Hematopoietic multipotent progenitor cell treated with erythropoietin and hydrocortisone succinate and interleukin-3 and kit ligand, for 15 days (in vitro differentiated cells): Measurements from ENCODE around the gene TMC4.
A peak's percentile ranks its signal among the peaks of the same experiment; 100 is the strongest.
"Not testable (repeated sequence)": the region's sequence is repeated elsewhere in the genome, so short reads cannot be mapped to it uniquely, and the experiment has no call there.

Source experiments
- DNase-seq: peaks from one replicate; pipeline ENCODE4 v3.0.0-alpha.2; 2015; ENCODE audit warnings: low spot score

Gene TMC4, protein sequence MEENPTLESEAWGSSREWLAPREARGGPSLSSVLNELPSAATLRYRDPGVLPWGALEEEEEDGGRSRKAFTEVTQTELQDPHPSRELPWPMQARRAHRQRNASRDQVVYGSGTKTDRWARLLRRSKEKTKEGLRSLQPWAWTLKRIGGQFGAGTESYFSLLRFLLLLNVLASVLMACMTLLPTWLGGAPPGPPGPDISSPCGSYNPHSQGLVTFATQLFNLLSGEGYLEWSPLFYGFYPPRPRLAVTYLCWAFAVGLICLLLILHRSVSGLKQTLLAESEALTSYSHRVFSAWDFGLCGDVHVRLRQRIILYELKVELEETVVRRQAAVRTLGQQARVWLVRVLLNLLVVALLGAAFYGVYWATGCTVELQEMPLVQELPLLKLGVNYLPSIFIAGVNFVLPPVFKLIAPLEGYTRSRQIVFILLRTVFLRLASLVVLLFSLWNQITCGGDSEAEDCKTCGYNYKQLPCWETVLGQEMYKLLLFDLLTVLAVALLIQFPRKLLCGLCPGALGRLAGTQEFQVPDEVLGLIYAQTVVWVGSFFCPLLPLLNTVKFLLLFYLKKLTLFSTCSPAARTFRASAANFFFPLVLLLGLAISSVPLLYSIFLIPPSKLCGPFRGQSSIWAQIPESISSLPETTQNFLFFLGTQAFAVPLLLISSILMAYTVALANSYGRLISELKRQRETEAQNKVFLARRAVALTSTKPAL

DNA sequence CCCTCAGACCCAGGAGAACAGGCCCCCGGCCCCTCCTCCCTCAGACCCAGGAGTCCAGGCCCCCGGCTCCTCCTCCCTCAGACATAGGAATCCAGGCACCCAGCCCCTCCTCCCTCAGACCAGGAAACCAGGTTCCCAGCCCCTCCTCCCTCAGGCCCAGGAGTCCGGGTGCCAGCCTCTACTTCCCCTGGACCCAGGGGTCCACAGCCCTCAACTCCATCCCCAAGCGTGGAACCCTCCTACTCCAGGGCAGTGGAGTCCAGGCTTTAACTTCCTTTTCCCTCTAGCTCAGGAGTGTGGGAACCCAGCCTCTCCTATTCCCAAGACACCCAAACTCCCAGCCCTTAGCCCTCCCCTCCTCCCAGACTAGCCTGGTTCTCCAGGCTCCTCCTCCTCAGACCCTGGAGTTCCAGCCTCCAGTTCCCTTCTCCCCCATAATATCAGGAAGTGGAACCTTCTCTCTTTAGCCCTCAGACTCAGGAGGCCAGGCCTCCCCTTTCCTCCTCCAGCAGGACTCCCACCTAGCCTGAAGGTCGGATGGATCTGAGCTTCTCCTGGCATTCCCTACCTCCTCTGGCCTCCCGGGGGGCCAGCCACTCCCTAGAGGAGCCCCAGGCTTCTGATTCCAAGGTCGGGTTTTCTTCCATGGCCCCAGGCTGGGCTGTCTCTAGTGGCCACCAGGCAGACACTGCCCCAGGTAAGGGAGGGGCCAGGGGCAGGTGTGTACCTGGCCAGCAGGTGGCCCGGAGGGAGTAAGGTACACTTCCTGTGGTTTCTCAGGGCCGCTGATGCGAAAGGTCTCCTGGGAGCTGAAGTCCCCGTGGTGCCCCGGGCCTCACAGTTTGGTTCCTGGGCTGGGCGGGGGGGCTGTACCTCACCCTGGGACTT lies at the start of gene TMC4:
TMC4 (minus strand) TSS at position 690 of the 888 bp plus-strand sequence; CDS start at position 647, 43 bp downstream.
- no peak for DNase-seq

DNA sequence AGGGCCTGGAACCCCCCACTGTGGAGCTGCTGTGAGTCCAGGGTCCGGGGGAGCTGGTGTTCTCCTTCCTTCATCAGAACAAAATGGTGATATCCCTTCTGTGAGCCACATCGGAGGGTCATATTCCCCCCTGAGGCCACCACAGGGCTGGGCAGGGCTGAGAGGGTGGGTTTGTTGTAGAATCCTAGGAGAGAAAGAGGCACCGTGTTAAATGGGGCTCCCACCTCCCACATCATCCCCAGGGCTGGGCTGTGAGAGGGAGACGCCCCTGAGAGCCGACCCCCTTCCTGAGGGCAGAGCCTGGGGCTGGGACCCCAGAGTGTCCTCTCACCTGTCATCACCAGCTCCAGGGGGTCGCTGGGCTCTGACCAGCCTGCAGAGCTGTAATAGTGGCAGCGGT lies 49.0 kb upstream of the TMC4 start:
- not testable (repeated sequence) for DNase-seq

DNA sequence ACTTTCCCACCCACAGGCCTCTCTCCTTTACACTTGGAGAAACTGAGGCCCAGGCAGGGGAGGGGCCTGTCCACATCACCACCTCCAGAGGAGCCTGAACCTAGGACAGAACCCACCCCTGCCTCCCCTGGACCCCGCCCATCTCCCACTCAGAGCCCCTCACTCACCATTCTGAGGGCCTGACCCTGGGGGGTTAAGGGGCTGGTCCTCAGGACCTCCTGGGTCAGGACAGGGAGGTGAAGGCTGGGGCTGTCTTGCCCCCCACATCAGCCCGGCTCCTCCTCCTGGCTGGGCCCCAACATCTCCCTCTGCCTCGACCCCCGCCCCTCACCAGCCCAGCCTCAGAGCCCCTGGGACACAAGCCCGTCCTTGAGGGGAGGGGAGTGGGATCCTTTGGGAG lies 46.7 kb upstream of the TMC4 start:
- not testable (repeated sequence) for DNase-seq

DNA sequence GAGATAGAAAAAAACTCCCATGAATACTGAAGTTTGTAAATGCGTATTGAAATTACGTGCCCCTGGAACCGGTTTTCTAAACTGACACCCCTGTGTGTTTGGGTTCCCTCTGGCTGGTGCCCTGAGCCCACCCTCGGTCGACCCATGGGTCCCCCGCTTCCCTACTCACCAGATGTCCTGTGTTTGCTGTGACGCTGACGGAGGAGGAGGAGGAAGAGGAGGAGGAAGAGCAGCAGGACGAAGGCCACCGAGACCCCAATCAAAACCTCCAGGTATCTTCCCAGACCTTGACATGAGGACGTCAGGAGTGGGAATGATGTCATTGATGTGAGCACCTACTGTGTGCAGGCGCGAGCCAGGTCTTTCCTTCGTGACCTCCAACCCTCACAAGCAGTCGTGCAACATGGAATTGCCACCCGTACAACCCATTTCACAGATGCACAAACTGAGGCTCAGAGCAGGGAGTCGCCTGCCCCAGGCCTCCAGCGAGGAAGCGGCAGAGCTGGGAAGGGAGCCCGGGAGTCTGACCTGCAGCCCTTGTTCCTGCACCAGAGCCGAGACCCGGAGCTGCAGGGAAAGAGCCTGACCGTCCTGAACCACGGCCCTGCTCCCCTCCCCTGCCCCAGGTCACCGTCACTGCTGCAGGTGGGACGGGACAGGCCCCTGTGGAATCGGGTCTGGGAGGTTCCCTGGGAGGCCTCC lies 46.2 kb upstream of the TMC4 start:
- DNase-seq = no peak

DNA sequence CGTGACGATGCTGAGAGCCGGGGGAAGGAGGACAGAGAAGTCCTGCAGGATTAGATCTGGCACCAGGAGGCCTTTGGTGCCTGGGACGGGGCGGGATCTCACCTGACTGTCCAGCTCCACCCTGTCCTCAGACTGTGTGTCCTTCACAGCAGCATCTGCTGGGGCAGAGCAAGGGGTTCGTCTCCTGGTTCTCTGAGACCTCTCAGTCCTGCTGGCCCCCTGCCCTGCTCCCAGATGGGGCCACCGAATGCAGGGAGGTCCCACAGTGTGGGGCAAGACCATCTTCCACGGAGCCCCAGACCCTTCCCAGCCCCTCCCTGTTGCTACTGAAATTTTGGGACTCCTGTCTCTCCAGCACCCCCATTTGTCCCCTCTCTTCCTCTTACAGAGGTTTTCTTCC lies 45.3 kb upstream of the TMC4 start:
- DNase-seq = no peak

DNA sequence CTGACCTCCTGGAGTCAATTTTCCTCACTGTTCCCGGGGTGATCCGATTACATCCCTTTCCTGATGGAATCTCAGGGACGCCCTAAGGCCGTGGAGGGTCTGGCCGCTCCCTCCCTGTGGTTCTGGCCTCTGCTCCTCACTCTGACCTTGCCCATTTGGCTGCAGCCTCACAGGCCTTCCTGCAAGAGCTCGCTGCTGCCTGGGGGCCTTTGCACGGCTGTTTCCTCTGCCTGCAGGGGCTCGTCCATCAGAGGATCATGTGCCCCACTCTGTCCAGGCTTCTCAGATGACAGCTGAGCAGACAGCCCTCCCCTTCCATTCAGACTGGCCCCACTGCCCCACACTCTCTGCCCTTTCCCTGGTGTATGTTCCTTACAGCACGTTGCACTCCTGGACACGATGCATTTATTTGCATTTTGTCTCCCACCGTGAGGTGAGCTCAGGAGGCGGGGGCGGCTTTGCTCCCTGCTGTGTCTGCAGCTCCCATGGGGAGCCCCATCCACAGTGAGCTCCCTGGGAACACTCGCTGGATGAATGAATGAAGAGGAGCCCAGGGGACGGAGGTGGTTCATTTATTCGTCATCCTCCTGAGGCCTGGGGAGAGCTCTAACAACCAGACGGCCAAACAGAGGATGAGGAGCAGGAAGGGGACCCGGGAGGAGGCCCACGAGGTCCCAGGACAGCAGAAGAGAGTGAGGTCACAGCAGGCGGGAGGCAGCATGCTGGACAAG lies 44.7 kb upstream of the TMC4 start:
- DNase-seq = not testable (repeated sequence)

DNA sequence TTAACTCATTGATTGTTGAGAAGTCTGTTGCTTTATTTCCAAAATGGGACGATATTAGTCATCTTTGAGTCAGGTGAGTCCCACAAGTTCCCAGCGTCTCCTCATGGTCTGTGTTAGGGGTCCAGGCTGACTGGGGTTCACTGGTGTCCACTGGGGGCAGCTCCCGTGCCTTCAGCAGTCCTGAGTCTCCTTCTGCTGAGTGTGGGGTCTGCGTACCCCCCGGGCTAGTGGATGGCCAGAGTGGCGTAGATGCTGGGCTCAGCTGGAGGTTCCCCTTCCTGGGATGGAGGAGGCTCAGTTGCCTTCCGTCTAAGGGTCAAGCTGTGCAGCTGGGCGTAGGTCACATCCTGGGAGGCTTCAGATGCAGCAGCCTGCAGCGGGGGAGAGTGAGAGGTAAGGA lies 43.9 kb upstream of the TMC4 start:
- DNase-seq = no peak

DNA sequence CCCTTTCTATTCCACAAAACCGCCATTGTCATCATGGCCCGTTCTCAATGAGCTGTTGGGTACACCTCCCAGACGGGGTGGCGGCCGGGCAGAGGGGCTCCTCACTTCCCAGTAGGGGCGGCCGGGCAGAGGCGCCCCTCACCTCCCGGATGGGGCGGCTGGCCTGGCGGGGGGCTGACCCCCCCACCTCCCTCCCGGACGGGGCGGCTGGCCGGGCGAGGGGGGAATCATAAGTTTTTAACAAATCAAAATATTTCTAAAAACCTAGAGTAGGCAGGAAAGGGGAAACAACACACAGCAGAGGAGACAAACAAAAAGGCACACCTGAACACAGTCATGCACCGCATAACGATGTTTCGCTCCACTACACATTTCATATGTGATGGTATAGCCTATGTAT lies 41.8 kb upstream of the TMC4 start:
- DNase-seq = not testable (repeated sequence)

DNA sequence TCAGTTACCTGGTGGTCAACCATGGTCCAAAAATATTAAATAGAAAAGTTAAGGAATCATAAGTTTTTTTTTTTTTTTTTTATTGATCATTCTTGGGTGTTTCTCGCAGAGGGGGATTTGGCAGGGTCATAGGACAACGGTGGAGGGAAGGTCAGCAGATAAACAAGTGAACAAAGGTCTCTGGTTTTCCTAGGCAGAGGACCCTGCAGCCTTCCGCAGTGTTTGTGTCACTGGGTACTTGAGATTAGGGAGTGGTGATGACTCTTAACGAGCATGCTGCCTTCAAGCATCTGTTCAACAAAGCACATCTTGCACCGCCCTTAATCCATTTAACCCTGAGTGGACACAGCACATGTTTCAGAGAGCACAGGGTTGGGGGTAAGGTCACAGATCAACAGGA lies 41.3 kb upstream of the TMC4 start:
- DNase-seq = not testable (repeated sequence)

DNA sequence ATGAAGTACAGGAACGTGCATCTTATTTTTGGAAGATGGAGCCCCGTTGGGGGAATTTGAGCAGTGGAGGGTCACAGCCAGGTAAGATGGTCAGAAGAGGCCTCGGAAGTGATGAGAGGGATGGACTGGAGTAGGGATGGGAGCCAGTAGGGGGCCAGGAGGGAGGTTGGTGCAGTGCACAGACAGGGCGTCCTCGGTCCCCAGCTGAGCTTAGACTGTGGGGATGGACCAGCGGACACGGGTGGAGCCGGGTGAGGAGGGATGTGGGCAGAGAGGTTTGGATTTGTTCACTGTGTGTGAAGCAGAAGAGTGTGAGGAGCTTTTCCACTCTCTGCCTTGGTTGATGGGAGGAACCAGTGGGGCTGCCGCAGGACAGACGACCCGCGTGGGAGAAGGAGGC lies 38.3 kb upstream of the TMC4 start:
- DNase-seq = no peak

DNA sequence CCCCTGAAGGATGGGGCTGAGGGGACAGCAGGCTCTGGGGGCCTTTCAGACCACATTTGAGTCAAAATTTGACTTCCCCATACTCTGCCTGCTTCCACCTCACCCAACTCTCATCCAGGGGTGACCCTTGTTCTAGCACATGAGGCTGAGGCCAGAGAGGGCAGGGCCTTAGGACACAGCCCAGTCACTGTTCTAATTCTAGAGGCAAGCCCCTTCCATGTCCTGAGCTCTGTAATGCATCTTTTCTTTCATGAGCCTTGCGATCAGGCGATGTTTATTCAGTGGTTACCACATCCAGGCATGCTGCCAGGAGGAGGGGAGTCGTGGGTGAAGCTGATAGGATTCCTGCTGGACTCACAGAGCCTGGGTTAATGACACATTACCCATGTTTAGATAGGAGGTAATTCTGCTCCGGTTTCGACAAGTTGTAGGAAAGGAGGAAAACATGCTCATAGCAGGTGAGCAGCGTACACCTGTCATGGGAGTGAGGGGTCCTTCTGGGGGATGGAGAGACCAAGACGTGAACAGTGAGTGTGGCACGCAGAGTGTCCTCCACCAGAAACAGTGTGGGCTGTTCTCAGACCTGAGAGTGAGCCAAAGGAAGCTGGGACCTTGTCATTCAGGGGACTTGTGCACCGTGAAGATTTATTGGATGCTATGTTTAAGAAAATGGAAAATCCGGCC lies 37.0 kb upstream of the TMC4 start:
- peak; percentile 91 for DNase-seq

DNA sequence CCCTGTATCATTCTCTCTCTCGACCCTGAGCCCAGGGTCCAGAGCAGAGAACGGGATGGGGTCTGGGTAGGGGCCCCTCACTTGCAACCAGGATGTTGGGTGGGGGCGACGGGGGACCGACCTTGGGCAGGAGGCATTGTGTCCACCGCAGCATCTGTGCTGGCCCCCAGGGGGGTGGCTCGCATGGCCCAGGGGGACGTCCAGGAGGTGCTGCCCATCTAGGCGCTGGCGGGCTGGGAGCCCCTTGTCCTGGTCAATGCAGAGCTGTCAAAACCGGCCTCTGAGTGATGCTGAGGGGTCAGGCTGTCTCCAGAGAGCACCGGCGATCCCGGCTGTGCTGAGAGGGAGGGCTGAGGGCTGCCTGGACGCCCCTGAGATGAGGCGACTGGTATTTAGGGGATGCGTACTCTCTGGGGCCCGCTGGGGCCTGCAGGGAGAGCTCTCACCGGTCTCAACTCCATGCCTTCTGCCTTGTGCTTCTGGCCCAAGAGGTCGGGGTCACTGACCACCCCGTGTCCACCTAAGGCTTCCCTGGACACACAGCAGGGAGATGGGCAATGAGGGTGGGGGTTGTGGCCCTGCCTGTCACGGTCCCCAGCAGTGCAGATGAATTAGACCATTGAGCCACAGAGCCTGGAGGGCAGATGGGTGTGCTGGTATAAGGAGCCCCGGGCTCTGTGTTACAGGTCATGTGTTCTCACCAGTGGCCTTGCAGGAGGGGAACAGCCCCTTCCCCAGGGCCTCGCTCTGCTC lies 36.3 kb upstream of the TMC4 start:
- DNase-seq = no peak

DNA sequence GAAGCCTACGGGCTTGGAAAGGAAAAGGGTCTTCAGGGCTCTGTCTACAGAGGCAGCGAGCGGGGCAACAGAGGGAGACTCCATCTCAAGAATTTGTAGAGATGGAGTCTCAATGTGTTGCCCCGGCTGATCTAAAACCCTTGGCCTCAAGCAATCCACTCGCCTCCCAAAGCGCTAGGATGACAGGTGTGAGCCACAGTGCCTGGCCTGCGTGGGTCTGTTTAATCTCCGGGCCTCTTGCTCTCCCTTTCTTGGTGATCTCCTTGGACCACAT lies 35.8 kb upstream of the TMC4 start:
- no peak for DNase-seq

DNA sequence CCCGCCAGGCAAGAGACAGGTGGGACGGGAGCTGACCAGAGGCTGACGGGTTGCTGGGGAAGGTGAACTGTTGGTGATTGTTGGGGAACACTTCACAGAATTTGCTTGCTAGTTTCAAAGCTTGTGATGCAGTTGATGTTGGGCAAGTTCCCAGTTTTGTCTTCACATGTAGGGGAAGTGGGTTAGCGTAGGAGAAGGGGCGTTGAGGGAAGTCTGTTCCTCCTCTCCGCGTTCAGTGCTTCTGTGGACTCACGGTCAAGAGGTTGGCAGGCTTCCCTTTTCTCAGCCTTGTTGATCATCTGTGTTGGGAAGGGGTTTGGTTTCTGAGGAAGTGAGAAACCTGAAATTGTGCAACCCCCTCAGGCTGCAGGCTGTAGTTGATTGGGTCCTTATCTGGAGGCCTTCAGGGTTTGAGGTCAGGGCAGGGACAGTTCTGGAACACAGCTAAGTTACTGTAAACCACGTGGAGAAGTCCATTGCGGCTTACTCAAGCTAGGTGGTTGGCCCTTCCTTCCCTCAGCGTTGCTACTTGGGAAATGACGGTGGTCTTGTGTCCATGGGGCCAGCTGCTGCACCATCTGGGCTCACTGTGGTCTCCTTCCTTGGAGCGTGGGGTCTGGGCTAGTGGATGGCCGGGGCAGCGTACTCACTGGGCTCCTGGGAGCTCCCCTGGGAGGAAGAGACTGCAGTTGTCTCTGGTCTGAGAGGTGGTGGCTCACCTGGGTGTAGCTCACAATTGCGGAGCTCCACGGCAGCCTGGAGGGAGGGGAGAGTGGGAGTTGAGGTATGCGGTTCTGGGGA lies 35.2 kb upstream of the TMC4 start:
- peak; percentile 64 for DNase-seq

DNA sequence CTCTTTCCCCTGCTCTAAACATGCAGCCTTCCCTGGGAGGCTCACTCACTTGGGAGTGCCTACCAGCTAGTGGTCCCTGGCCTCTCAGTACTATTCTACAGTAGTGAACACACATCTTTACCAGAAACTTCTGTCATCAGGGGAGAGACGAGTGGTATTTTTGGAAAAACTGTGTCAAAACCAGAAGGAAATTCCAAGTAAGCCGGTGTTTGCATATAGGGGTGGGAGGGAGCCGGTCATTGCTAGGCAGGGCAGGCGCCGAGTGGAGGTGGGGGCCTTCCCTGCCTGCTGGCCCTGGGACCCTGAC lies 34.7 kb upstream of the TMC4 start:
- no peak for DNase-seq

DNA sequence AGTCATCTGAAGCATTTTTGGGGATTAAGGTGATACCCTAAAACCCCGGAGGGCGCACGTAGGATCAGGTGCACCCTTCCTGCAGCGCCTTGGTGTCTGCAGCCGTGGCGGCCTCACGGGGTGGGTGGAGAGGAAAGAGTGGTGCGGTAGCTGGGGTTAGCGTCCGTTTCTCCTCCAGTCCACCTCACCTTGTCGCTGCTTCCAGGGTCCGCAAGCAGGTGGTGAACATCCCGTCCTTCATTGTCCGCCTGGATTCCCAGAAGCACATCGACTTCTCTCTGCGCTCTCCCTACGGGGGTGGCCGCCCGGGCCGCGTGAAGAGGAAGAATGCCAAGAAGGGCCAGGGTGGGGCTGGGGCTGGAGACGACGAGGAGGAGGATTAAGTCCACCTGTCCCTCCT lies 34.2 kb upstream of the TMC4 start:
- not testable (repeated sequence) for DNase-seq

DNA sequence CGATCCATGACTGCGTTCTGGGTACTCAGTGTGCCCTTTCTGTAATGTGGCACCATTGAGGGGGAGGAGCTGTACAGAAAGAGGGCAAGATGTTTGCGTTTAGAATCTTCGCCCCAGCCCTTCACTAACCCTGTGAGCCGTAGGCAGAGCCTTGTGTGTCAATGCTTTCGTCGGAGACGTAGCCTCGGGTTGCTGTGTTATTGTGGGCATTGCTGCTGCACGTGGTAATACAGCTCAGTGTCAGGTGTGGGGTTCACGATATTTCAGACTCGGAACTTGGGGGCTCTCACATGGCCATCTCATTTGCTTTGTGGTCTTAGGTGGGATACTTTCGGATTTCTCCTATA lies 33.8 kb upstream of the TMC4 start:
- DNase-seq = no peak

DNA sequence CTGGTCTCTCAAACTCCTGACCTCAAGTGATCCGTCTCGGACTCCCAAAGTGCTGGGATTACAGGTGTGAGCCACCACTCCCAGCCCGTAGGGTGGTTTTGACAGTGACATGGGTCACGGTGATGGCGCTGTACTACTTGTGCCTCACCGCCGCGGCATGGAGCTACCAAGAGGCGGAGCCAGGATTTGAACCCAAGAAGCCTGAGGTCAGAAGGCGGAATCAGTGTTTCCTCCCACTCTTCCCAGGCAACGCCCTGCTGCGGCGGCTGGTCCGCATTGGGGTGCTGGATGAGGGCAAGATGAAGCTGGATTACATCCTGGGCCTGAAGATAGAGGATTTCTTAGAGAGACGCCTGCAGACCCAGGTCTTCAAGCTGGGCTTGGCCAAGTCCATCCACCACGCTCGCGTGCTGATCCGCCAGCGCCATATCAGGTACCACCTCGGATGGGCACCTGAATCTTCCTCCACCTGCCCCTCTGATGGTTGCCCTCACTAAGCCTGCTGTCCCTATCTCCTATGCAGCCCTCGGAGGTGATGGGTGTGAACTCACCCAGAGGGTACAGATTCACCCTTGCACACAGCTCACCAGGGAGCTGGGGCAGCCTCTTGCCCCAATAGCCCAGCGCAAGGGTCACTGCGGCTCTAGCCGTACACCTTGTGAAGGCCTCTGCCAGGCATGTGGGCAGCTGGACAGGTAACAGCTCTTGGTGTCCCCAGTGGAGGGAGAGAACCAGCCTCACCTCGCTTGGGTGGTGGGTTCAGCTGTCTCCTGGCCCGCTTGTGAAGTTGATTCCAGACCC lies 33.3 kb upstream of the TMC4 start:
- no peak for DNase-seq
